Measurements from ENCODE around the gene CDYL2. TPM values are rescaled to one million over a fixed set of nuclear protein-coding genes. Genes with fewer than 3 reads are reported as not detected.

CDYL2 gene
- total RNA-seq, 1 donor from 2014 or later = 34.3 TPM

- DNase-seq (ENCODE audit: low spot score) = no peak
Observed at GRCh38 chr16:80707686-80708085, 96.7 kb downstream of the CDYL2 start.

- no peak for DNase-seq (ENCODE audit: low spot score)
Observed at GRCh38 chr16:80705596-80705995, 98.8 kb downstream of the CDYL2 start.

GRCh38 chr16:80704751-80705505 lies 99.5 kb downstream of the CDYL2 start:
- DNase-seq (ENCODE audit: low spot score) = no peak

GRCh38 chr16:80703131-80704071 lies 101.0 kb downstream of the CDYL2 start:
- no peak for DNase-seq (ENCODE audit: low spot score)

GRCh38 chr16:80702696-80703095 lies 101.7 kb downstream of the CDYL2 start:
- DNase-seq (ENCODE audit: low spot score) = no peak

GRCh38 chr16:80700558-80700957 lies 103.8 kb downstream of the CDYL2 start:
- no peak for DNase-seq (ENCODE audit: low spot score)

- no peak for DNase-seq (ENCODE audit: low spot score)
Observed at GRCh38 chr16:80695020-80695419, 109.4 kb downstream of the CDYL2 start.

- no peak for DNase-seq (ENCODE audit: low spot score)
Observed at GRCh38 chr16:80693553-80693952, 110.8 kb downstream of the CDYL2 start.

- no peak for DNase-seq (ENCODE audit: low spot score)
Observed at GRCh38 chr16:80692270-80692669, 112.1 kb downstream of the CDYL2 start.

GRCh38 chr16:80691111-80691741 lies 113.2 kb downstream of the CDYL2 start:
- no peak for DNase-seq (ENCODE audit: low spot score)

GRCh38 chr16:80689487-80689886 lies 114.9 kb downstream of the CDYL2 start:
- no peak for DNase-seq (ENCODE audit: low spot score)

- no peak for DNase-seq (ENCODE audit: low spot score)
Observed at GRCh38 chr16:80687606-80688005, 116.8 kb downstream of the CDYL2 start.

- DNase-seq (ENCODE audit: low spot score) = no peak
Observed at GRCh38 chr16:80684906-80685305, 119.5 kb downstream of the CDYL2 start.

GRCh38 chr16:80684136-80684765 lies 120.1 kb downstream of the CDYL2 start:
- no peak for DNase-seq (ENCODE audit: low spot score)

- DNase-seq (ENCODE audit: low spot score) = no peak
Observed at GRCh38 chr16:80683646-80684045, 120.8 kb downstream of the CDYL2 start.

GRCh38 chr16:80682421-80683070 lies 121.9 kb downstream of the CDYL2 start:
- DNase-seq (ENCODE audit: low spot score) = no peak

- DNase-seq (ENCODE audit: low spot score) = no peak
Observed at GRCh38 chr16:80681436-80681835, 123.0 kb downstream of the CDYL2 start.

- no peak for DNase-seq (ENCODE audit: low spot score)
Observed at GRCh38 chr16:80680839-80681238, 123.6 kb downstream of the CDYL2 start.

- no peak for DNase-seq (ENCODE audit: low spot score)
Observed at GRCh38 chr16:80680046-80680445, 124.4 kb downstream of the CDYL2 start.

GRCh38 chr16:80674884-80675283 lies 129.5 kb downstream of the CDYL2 start:
- DNase-seq (ENCODE audit: low spot score) = no peak

- DNase-seq (ENCODE audit: low spot score) = no peak
Observed at GRCh38 chr16:80672379-80672778, 132.0 kb downstream of the CDYL2 start.
